ENCODE results near the gene ATG13.

- TF ChIP-seq CTCF (IDR thresholded peaks at IDR 0.05), result no peak
- TF ChIP-seq POLR2A (IDR thresholded peaks at IDR 0.05), result no peak
Measured at GRCh38 chr11:46601129-46601528, 16.2 kb upstream of the ATG13 start.
